Measurements from ENCODE around the gene CLDN22.

DNA sequence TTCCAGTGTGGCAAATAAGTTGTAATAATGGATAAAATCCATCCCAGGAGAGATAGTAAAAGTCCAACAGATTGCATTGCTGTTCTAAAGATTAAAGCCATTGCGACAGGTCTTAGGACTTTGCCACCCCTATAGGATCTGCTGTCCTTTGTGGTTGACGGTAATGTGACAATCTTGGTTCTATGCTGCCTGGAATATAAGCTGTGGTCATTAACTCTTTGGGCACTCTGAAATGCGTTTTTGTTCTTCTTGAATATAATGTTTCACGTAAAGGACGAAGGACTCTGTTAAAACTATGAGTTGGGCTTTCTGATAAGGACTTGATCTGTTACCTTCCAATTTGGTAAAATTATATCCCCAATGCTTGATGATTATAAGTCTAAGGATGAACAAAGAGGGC is 2.2 kb upstream of the CLDN22 start, which contains the start of gene CLDN24:
- TF ChIP-seq ZFP3 (CRISPR knock-in tag; IDR thresholded peaks at IDR 0.05) (no peak), ARNTL (CRISPR knock-in tag; IDR thresholded peaks at IDR 0.05; ENCODE audit: borderline replicate concordance, low read depth) (no peak), ZFP30 (CRISPR knock-in tag; IDR thresholded peaks at IDR 0.05) (no peak), GLIS3 (CRISPR knock-in tag; IDR thresholded peaks at IDR 0.05) (no peak), ZC3H10 (CRISPR knock-in tag; IDR thresholded peaks at IDR 0.05) (no peak), ZNF70 (CRISPR knock-in tag; IDR thresholded peaks at IDR 0.05) (no peak), ISL1 (CRISPR knock-in tag; IDR thresholded peaks at IDR 0.05) (no peak), ZNF8 (CRISPR knock-in tag; IDR thresholded peaks at IDR 0.05) (no peak), TOX (CRISPR knock-in tag; IDR thresholded peaks at IDR 0.05; ENCODE audit: borderline replicate concordance) (no peak), SNAI2 (CRISPR knock-in tag; IDR thresholded peaks at IDR 0.05) (no peak)
- TF ChIP-seq, protein P1, sequence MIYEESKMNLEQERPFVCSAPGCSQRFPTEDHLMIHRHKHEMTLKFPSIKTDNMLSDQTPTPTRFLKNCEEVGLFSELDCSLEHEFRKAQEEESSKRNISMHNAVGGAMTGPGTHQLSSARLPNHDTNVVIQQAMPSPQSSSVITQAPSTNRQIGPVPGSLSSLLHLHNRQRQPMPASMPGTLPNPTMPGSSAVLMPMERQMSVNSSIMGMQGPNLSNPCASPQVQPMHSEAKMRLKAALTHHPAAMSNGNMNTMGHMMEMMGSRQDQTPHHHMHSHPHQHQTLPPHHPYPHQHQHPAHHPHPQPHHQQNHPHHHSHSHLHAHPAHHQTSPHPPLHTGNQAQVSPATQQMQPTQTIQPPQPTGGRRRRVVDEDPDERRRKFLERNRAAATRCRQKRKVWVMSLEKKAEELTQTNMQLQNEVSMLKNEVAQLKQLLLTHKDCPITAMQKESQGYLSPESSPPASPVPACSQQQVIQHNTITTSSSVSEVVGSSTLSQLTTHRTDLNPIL (CRISPR knock-in tag; IDR thresholded peaks at IDR 0.05; ENCODE audit: low read depth): no peak
- TF ChIP-seq, protein P2, sequence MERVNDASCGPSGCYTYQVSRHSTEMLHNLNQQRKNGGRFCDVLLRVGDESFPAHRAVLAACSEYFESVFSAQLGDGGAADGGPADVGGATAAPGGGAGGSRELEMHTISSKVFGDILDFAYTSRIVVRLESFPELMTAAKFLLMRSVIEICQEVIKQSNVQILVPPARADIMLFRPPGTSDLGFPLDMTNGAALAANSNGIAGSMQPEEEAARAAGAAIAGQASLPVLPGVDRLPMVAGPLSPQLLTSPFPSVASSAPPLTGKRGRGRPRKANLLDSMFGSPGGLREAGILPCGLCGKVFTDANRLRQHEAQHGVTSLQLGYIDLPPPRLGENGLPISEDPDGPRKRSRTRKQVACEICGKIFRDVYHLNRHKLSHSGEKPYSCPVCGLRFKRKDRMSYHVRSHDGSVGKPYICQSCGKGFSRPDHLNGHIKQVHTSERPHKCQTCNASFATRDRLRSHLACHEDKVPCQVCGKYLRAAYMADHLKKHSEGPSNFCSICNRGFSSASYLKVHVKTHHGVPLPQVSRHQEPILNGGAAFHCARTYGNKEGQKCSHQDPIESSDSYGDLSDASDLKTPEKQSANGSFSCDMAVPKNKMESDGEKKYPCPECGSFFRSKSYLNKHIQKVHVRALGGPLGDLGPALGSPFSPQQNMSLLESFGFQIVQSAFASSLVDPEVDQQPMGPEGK (CRISPR knock-in tag; IDR thresholded peaks at IDR 0.05; ENCODE audit: borderline replicate concordance): no peak
- TF ChIP-seq, protein P3, sequence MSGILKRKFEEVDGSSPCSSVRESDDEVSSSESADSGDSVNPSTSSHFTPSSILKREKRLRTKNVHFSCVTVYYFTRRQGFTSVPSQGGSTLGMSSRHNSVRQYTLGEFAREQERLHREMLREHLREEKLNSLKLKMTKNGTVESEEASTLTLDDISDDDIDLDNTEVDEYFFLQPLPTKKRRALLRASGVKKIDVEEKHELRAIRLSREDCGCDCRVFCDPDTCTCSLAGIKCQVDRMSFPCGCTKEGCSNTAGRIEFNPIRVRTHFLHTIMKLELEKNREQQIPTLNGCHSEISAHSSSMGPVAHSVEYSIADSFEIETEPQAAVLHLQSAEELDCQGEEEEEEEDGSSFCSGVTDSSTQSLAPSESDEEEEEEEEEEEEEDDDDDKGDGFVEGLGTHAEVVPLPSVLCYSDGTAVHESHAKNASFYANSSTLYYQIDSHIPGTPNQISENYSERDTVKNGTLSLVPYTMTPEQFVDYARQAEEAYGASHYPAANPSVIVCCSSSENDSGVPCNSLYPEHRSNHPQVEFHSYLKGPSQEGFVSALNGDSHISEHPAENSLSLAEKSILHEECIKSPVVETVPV (CRISPR knock-in tag; IDR thresholded peaks at IDR 0.05): no peak
